Esophagus squamous epithelium (tissue), 4 donors: ENCODE data around the gene THBS4.

Experiments used
- CTCF ChIP-seq, 6 experiments: fragments of 450-650 bp in 4 of 6; fragments of 200-600 bp in 2 of 6; sonication (generic) in 2 of 6; IDR thresholded peaks; one replicate each; pipeline ENCODE4 v1.5.1; 2016 to 2019; ENCODE audit warnings: antibody characterized with exemption in 6 of 6, mild to moderate bottlenecking in 4 of 6, moderate library complexity in 4 of 6
- POLR2A ChIP-seq, 4 donors: fragments of 450-650 bp; IDR thresholded peaks; one replicate each; pipeline ENCODE4 v1.6.1; 2017; ENCODE audit warnings: antibody characterized with exemption in 4 of 4, mild to moderate bottlenecking in 4 of 4, moderate library complexity in 3 of 4

- TF ChIP-seq CTCF (IDR thresholded peaks at IDR 0.05) (no peak), POLR2A (IDR thresholded peaks at IDR 0.05) (no peak)
Measured at GRCh38 chr5:80042330-80042729, 7.2 kb downstream of the THBS4 start.
